D721Med (cell line): ENCODE measurements around the gene TDRKH.

Experiments used
- DNase-seq: peaks from one replicate; pipeline ENCODE4 v3.0.0; 2011; ENCODE audit warnings: low spot score; ENCODE audit not compliant: insufficient read length
- FAIRE-seq: peaks from 2 replicates; lab custom pipeline; 2011; peaks lifted over from hg19 to GRCh38; lab: Jason Lieb, UNC
- CTCF ChIP-seq: IDR thresholded peaks from 2 replicates; pipeline ENCODE4 v1.5.1; 2012; ENCODE audit warnings: mild to moderate bottlenecking, control low read depth; ENCODE audit not compliant: insufficient read depth; ENCODE audit errors: missing control alignments

TDRKH gene

GRCh38 chr1:151790071-151790939 lies at the start of gene TDRKH:
TDRKH (minus strand) TSS chr1:151790500; CDS start chr1:151783022, 7,478 bp downstream.
- peak; percentile 98 for DNase-seq
- FAIRE-seq: peak; percentile 95
- TF ChIP-seq CTCF: peak; percentile 24

- TF ChIP-seq CTCF: no peak
- no peak for FAIRE-seq
- DNase-seq: no peak
Measured at GRCh38 chr1:151839457-151840403, 49.4 kb upstream of the TDRKH start, which contains the start of gene C2CD4D. C2CD4D (minus strand) TSS chr1:151839820; CDS start chr1:151838989, 831 bp downstream.

- no peak for FAIRE-seq
- DNase-seq: no peak
- no peak for TF ChIP-seq CTCF
Measured at GRCh38 chr1:151839082-151839412, 48.7 kb upstream of the TDRKH start.

- DNase-seq: no peak
- no peak for TF ChIP-seq CTCF
- no peak for FAIRE-seq
Measured at GRCh38 chr1:151838222-151839081, 48.2 kb upstream of the TDRKH start.

- FAIRE-seq: no peak
- DNase-seq: no peak
- no peak for TF ChIP-seq CTCF
Measured at GRCh38 chr1:151837884-151838221, 47.6 kb upstream of the TDRKH start.

GRCh38 chr1:151837197-151837596 lies 46.9 kb upstream of the TDRKH start:
- TF ChIP-seq CTCF: no peak
- FAIRE-seq (no peak), DNase-seq (no peak)
